GM08714 (cell line): ENCODE measurements around the gene KCNG4.

ENCODE experiments used
- H3K4me3 ChIP-seq: fragments of 200-500 bp; sonication (Bioruptor generic); 2 replicates; pipeline ENCODE4 v1.5.1; 2014; ENCODE audit warnings: mild to moderate bottlenecking, low read length, inconsistent platforms
- ZNF274 ChIP-seq: IDR thresholded peaks from 2 replicates; pipeline ENCODE4 v1.6.1; 2012; ENCODE audit warnings: mild to moderate bottlenecking, low read depth, low read length

Gene KCNG4

DNA sequence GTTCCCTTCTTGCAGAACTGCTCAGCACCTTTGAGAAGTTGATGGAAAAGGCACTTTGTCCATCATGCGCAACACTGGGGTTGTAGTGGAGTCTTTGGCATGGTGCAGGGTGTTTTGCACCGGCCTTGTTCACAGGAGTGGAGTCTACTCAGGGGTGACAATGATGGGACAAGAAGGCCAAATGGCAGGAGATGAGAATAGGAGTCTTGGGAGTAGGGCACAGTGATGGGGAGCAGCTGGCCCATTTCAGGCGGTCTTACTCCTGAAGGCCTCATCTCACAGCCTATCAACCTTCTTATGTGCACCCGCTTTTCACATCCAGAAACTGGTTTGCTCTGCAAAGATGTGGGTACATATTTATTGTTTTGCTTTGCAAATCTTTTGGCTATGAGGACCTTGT lies 13.4 kb upstream of the KCNG4 start:
- TF ChIP-seq ZNF274, result no peak
- H3K4me3 ChIP-seq, result no peak overlapping the region

DNA sequence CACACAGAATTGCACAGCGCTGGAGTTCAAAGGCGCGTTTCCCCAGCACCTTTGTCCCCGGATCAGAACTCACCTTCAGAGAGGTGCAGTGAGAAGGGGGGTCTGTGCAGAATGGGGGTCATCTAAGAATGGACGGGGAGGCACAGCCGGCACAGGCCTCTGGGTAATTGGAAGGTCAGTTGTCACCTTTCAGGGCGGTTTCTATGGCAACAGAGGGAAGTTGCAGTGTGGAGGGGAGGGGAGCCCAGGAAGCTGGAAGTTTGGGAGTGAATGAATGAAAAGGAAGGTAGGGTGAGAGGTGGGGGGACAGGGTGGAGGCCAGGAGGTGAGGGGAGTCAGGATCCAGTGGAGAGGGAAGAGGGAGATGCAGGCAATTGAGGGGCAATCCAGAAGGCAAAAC lies 12.4 kb upstream of the KCNG4 start:
- no peak for TF ChIP-seq ZNF274
- H3K4me3 ChIP-seq, result no peak overlapping the region

DNA sequence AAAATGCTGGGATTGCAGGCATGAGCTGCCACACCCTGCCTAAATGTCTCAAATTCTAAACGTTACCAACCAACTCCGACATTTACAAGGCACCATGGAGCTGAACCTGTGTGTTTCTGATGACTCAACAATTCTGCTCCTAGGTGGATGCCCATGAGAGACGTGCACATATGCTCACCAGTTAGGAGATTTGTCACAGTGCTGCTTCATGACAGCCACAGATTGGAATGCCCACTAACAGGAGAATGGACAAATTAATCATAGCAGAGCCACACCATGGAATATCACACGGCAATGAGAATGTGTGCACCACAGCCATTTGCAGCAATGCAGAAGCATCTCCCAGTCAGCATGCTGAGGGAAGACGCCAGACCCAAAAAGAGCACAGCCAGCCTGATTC lies 8.0 kb upstream of the KCNG4 start:
- H3K4me3 ChIP-seq, result no peak overlapping the region

GRCh38 chr16:84247331-84247730 lies 7.5 kb upstream of the KCNG4 start:
- no peak overlapping the region for H3K4me3 ChIP-seq
- TF ChIP-seq ZNF274, result no peak

More for the DNA sequence above, 8.0 kb upstream of the KCNG4 start:
- TF ChIP-seq ZNF274, result no peak

GRCh38 chr16:84246679-84247077 lies 6.9 kb upstream of the KCNG4 start:
- no peak for TF ChIP-seq ZNF274
- no peak overlapping the region for H3K4me3 ChIP-seq

DNA sequence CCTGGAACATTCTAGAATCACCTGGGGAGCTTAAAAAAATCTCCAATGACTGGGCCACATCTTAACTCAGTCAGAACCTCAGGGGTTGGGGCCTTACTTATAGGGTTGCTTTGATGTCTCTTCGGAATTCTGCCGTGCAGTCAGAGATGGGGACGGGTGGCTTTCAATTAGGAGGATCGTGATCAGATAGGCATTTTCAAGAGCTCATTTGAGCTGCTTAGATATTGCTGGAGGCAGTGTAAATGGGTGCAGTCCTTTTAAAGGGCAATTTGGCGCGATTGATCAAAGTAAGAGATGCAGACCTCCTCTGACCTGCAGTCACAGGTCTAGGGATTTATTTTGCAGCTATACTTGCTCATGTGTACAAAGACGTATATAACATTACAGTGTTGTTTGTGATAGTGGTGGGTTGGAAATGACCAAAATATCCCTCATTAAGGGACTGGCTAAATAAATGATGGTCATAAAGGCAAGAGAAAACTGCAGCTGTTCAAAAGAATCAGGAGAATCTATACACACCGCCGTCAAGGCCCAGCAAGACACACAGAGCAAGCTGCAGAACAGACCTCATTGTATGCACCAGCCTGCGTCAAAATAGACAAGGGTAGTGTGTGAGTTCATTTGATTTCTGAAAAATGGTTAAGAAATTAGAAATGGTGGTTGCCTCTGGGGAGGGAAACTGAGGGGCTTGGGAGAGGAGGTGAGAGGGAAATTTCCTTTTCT lies 6.3 kb upstream of the KCNG4 start:
- TF ChIP-seq ZNF274, result no peak

DNA sequence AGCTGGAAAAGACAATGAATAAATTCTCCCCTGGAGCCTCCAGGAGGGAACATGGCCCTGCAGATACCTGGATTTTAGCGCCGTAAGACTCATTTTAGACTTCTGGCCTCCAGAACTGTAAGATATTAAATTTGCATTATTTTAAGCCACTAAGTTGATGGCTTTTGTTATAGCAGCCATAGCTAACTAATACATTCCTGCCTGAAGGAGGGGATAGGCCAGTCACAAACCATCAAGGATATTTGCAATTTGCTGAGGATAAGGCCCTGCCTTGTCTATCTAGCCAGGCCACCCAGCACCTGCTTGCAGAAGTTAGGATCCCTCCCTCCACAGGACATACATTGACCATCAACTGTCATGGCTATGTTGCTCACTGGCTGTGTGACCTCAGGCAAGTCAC lies 4.9 kb upstream of the KCNG4 start:
- H3K4me3 ChIP-seq, result no peak overlapping the region
- no peak for TF ChIP-seq ZNF274

More for the DNA sequence above, 6.3 kb upstream of the KCNG4 start:
- H3K4me3 ChIP-seq, result no peak overlapping the region

DNA sequence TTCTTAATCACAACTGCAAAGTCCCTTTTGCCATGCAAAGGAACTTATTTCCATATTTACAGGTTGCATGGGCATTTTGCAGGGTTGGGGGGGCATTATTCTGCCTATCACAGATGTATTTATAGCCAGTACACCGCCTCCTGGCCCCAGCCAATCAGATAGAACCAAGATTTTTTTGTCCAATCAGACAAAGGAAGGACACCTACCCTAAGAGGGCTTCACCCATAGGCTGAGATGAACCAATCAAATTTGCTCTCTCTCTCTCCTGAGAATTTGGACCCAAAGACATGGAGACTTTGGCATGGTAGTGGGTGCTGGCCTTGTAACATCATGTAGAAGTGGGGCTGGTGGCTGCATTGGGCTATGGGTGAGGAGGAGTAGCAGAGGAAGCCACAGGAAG lies 3.9 kb upstream of the KCNG4 start:
- no peak for TF ChIP-seq ZNF274
- H3K4me3 ChIP-seq, result no peak overlapping the region

GRCh38 chr16:84242839-84243238 lies 3.0 kb upstream of the KCNG4 start:
- TF ChIP-seq ZNF274, result no peak
- no peak overlapping the region for H3K4me3 ChIP-seq

DNA sequence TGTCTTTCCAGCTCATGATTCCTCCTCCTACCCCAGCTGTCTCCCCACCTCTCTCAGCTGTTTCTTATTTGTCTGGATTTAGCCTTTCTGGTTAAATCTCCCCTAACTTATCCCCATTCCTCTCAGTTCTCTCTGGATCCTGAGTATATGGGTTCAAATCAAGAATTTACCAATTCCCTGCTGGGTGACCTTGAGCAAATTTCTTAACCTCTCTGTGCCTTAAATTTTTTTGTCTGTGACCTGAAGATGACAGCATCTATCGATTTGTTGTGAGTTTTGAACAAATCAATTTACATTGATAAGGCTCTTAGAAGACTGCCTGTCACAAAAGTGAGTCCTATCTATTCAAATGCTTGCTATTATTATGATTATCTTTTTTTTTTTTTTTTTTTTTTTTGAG lies 2.0 kb upstream of the KCNG4 start:
- TF ChIP-seq ZNF274, result no peak
- H3K4me3 ChIP-seq, result no peak overlapping the region

GRCh38 chr16:84240455-84240854 lies 643 bp upstream of the KCNG4 start:
- H3K4me3 ChIP-seq, result no peak overlapping the region
- no peak for TF ChIP-seq ZNF274

GRCh38 chr16:84239141-84239769 lies 557 bp downstream of the KCNG4 start:
- no peak overlapping the region for H3K4me3 ChIP-seq
- TF ChIP-seq ZNF274, result no peak

DNA sequence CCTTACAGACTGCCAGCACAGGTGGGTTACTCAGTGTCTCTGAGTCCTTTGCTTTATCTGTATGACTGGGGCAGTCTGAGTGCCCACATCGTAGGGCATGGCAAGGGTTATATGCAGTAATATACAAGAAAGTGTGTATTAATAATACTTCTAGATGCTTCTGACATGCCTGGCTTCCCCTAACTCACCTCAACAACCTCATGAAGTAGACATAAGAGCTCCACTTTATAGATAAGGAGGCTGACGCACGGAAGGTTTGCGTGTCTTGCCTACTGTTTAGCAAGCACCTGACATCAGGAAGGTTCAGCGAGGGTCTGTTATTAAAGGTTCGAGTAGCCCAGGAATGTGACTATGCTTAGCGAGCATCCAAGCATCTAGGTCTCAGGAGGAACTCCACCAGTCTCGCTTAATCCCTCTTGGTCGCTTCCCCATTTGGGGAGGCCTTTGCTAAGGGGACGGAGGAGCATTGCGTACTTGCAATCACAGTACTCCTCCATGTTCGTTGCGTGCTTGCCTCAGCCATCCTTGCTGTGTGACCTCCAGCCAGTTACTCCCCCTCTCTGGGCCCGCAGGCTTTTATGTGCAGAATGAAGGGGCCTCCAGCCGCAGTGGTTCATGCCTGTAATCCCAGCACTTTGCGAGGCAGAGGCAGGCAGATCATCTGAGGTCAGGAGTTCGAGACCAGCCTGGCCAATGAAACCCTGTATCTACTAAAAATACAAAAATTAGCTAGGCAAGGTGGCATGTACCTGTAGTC lies 1.6 kb downstream of the KCNG4 start:
- TF ChIP-seq ZNF274, result no peak
- no peak overlapping the region for H3K4me3 ChIP-seq

GRCh38 chr16:84236671-84237070 lies 3.1 kb downstream of the KCNG4 start:
- no peak for TF ChIP-seq ZNF274
- no peak overlapping the region for H3K4me3 ChIP-seq
